ENCODE data around the gene TIE1.
"Not testable (repeated sequence)": the region's sequence is repeated elsewhere in the genome, so short reads cannot be mapped to it uniquely, and the experiment has no call there.

The TIE1 gene

DNA sequence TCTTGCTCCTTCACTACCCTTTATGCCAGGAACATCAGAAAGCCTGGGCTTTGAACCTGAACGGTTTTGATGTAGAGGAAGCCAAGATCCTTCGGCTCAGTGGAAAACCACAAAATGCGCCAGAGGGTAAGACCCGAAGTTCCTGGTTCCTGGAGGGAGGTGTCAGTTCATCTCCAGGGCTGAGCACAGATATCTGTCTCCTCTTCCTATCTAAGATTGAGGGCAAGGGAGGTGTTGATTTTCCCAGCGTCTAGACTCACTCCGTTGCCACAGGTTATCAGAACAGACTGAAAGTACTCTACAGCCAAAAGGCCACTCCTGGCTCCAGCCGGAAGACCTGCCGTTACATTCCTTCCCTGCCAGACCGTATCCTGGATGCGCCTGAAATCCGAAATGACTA, 58.9 kb downstream of the TIE1 start:
- TF ChIP-seq JUND (IDR thresholded peaks at IDR 0.05; ENCODE audit: low read depth) = no peak
- in situ Hi-C loops (cut with HindIII; ENCODE audit: low pct_unique_long_range_greater_than_20kb, low sequenced_read_pairs) = no loop called here
- DNase-seq (ENCODE audit: low read depth in 1 of 2, low spot score in 1 of 2) = no peak

DNA sequence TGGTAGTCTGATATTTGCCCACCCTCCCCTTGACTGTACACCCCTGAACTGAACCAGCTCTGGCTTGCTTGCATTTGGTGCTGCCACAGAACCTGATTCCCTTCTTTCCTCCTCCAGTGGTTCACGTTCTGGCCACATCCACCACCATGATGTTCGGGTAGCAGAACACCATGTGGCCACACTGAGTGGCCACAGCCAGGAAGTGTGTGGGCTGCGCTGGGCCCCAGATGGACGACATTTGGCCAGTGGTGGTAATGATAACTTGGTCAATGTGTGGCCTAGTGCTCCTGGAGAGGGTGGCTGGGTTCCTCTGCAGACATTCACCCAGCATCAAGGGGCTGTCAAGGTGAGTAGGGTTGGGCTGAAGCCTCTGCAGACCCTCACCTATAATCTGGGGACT, 59.8 kb downstream of the TIE1 start:
- no peak for TF ChIP-seq JUND (IDR thresholded peaks at IDR 0.05; ENCODE audit: low read depth)
- no peak for DNase-seq (ENCODE audit: low read depth in 1 of 2, low spot score in 1 of 2)
- in situ Hi-C loops (cut with HindIII; ENCODE audit: low pct_unique_long_range_greater_than_20kb, low sequenced_read_pairs) = no loop called here

DNA sequence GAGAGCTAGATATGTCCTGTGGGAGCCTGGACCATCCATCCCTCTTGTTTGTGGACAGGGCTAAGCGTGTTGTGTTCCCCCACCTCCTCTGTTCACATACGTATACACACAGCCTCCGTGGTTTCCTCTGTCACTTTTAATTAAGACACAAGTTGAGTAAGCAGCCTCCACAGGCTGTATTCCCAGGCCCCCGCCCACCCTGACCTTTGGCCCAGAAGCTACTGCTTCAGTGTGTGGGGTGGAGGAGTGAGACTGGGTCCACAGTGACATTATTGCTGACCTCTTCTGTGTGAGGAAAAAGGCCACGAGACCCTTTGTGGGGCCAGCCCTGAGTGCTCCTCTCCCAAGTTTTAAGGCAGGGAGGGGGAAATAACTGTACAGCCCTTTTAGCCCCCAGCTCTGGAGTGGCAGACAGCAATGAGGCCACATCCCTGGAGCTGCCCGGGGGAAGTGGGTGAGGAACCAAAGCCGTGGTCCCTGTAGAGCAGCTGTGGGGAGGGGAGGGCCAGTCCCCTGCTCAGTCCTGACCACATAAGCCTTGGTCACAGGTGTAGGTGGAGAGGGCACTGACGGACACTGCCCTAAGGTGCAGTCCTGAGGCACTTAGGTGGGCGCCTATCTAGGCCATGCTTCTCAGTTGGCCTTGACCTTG, 62.6 kb downstream of the TIE1 start:
- peak in 1 of 2 experiments; percentile 31 for DNase-seq (ENCODE audit: low read depth in 1 of 2, low spot score in 1 of 2)
- no peak for TF ChIP-seq JUND (IDR thresholded peaks at IDR 0.05; ENCODE audit: low read depth)
- in situ Hi-C loops (cut with HindIII; ENCODE audit: low pct_unique_long_range_greater_than_20kb, low sequenced_read_pairs) = no loop called here

DNA sequence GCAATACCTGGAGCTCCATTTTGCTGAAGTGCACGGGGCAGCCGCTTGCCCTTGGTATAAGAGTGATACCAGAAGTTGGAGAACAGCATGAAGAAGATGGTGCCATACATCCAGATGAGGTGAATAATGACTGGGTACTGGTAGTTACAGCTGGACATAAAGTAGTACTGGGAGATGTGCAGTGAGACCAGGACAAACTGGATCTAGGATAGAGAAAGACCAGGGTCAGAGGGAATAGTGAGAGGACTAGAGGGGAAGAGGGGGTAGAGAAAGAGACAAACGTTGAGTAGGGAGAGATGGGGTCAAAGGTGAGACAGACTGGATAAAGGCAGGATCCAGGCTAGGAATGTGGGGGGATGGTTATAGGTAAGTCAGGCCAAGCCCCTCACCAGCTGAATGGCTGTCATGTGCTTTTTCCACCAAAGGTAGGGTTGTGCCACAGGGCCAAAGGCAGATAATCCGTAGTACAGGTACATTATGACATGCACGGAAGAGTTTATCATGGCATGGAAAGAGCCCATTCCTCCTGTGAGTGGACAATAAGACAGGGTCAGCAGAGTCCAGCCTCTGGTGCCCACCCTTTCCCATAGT, 63.2 kb downstream of the TIE1 start:
- in situ Hi-C loops (cut with HindIII; ENCODE audit: low pct_unique_long_range_greater_than_20kb, low sequenced_read_pairs) = no loop called here
- DNase-seq (ENCODE audit: low read depth in 1 of 2, low spot score in 1 of 2) = no peak

DNA sequence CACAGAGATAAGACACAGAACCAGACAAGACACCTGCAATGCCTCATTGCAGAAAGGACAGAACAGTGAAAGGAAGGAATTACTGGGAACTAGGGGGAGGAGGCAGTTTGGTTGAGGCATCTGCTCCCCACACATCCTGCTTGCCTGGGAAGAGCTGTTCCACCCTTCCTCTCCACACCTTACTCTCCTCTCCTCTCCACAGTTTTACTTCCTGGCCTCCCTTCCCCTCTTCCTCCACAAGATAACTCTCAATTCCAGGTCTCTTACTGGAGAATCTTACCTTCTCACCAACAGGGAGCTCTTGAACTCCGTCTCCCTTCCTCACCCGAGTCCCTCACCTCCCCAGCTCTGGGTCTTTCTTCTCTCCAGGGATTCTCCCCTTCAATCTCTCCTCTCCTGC, 64.9 kb downstream of the TIE1 start:
- DNase-seq (ENCODE audit: low read depth in 1 of 2, low spot score in 1 of 2) = no peak
- no peak for TF ChIP-seq JUND (IDR thresholded peaks at IDR 0.05; ENCODE audit: low read depth)
- in situ Hi-C loops (cut with HindIII; ENCODE audit: low pct_unique_long_range_greater_than_20kb, low sequenced_read_pairs) = no loop called here

More for the DNA sequence above, 63.2 kb downstream of the TIE1 start:
- TF ChIP-seq JUND (IDR thresholded peaks at IDR 0.05; ENCODE audit: low read depth) = no peak

DNA sequence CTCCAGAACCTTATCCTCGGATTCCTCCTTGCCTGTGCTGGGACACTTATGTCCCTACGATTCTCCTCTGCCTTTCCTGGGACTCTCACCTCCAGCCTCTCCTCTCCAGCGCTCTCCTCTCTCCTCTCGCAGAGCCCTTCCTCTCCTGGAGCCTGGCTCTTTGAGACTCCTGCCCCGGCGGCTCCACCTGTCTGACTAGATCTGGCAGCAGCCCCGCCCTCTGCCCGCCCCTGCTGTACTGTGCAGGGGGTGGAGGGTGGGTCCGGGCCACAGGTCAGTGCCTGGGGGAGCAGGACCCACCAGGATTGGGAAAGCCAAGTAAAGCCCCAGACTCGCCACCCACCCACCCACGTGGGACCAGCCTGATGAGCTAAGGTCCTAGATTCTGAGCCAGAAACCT, 65.4 kb downstream of the TIE1 start:
- in situ Hi-C loops (cut with HindIII; ENCODE audit: low pct_unique_long_range_greater_than_20kb, low sequenced_read_pairs) = no loop called here
- peak; percentile 47 to 84 for DNase-seq (ENCODE audit: low read depth in 1 of 2, low spot score in 1 of 2)
- TF ChIP-seq JUND (IDR thresholded peaks at IDR 0.05; ENCODE audit: low read depth) = no peak

DNA sequence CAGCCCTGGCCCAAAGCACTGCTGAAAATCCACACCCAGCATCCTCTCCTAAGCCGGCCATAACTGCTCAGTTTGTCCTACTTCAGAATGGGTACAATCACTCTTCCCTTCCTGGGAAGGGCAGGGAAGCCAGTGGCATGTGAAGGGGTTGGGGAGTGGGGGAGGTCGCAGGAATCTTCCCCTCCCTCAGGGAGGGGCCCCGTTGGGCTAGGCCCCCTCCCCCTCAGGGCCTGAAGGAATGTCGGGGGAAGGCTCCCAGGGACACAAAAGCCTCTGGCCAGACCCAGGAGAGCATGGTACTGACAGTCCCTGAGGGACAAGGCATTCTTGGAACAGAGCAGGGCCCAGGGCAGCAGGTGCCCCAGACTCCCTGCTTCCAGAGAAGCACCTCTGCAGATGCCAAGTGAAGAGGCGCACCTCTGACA, 65.8 kb downstream of the TIE1 start:
- no peak for TF ChIP-seq JUND (IDR thresholded peaks at IDR 0.05; ENCODE audit: low read depth)
- in situ Hi-C loops (cut with HindIII; ENCODE audit: low pct_unique_long_range_greater_than_20kb, low sequenced_read_pairs) = no loop called here
- peak in 1 of 2 experiments; percentile 32 for DNase-seq (ENCODE audit: low read depth in 1 of 2, low spot score in 1 of 2)

DNA sequence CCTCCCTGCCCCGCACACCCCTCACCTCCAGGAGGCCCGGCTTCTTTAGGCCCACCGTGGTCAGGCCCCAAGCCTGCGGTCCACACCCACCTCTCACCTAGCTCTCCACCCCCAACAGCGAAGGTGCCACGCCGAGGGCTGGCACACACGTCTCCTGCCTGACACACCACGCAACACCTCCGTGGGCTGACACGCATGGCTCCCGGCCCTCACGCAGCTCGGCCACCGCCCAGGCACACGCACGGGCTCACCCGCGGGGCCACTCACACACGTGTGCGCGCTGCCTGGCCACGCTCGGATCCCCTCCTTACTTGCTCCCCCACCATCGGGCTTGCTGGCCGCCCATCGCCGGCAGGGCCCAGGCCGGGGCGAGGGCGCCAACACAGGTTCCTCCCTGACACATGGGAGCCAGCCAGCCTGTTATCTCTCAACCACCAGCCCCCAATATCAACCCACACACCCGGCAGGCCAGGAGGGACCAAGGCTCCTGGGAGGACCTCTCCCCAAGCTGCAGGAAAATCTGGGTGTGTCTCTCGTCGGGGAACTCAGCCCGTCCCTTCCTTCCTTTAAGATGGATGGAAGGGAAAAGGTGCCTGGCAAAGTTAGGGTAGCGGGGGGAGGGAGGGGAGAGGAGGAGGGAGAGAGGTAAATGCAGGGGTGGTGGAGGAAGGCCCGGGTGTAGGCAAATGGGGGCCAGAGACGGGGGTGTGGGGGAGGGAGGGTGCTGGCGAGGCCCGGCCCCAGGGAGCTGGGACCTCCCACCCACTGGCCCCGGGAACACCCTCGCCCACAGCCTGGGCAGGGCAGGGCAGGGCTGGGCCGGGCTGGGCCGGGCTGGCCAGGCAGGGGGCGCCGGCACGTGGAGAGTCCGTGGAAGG, 66.5 kb downstream of the TIE1 start:
- DNase-seq (ENCODE audit: low read depth in 1 of 2, low spot score in 1 of 2) = peak; percentile 21 to 81
- TF ChIP-seq JUND (IDR thresholded peaks at IDR 0.05; ENCODE audit: low read depth) = no peak
- in situ Hi-C loops (cut with HindIII; ENCODE audit: low pct_unique_long_range_greater_than_20kb, low sequenced_read_pairs) = no loop called here

DNA sequence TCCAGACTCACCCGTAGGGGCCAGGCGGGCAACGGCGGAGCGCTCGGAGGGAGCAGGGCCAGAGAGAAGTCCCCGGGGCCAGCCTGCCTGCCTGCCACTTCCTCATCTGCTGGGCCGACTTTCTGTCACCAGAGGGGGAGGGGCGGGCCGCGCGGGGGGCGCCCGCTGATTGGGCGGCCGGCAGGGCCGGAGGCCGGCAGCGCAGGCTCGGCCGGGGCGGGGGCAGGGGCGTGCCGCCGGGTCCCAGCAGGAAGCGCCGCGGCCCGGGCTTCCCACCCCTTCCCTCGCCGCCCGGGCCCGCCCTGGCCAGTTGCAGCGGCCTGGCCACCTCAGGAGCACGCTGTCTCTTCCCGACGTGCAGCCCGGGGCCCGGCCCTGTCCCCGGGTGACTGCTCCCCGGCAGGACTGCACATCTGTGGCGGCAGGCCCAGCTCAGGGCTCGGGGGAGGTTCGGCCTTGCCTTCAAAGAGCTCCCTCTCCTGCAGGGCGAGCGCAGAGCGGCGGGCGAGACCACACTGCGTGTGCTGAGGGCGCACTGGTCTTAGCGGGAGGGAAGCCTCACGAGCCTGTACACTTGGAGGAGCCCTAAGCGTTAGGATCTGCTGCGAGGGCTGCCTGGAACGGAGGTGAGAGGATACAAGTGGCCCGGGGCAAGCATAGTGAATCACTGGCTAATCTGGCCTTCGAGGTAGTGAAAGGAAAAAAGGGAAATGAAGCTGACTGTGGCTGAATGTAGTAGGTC, 67.3 kb downstream of the TIE1 start, which contains the start of gene ELOVL1:
ELOVL1 (minus strand) TSS at position 108 of the 742 bp plus-strand sequence. CDS start 2,402 bp downstream, outside the sequence.
- peak; percentile 65 to 91 for DNase-seq (ENCODE audit: low read depth in 1 of 2, low spot score in 1 of 2)
- no peak for TF ChIP-seq JUND (IDR thresholded peaks at IDR 0.05; ENCODE audit: low read depth)
- in situ Hi-C loops (cut with HindIII; ENCODE audit: low pct_unique_long_range_greater_than_20kb, low sequenced_read_pairs) = no loop called here

DNA sequence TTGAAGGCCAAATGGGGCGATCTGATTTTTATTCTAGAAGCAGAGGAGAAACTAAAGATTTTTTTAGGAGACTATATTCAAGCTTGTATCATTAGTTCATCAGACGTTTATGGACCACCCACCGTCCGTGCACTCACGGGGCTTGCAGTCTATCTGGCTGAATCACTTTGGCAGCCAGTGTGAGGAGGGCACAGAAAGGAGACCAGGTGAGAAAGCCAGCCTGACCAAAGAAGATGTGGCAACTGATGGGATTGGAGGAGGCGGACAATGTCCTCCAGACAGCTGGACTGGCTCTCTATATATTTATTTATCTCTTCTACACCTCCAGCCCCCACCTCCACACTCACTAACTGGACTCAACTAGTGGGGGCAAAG, 67.9 kb downstream of the TIE1 start:
- in situ Hi-C loops (cut with HindIII; ENCODE audit: low pct_unique_long_range_greater_than_20kb, low sequenced_read_pairs) = no loop called here
- no peak for DNase-seq (ENCODE audit: low read depth in 1 of 2, low spot score in 1 of 2)
- no peak for TF ChIP-seq JUND (IDR thresholded peaks at IDR 0.05; ENCODE audit: low read depth)

DNA sequence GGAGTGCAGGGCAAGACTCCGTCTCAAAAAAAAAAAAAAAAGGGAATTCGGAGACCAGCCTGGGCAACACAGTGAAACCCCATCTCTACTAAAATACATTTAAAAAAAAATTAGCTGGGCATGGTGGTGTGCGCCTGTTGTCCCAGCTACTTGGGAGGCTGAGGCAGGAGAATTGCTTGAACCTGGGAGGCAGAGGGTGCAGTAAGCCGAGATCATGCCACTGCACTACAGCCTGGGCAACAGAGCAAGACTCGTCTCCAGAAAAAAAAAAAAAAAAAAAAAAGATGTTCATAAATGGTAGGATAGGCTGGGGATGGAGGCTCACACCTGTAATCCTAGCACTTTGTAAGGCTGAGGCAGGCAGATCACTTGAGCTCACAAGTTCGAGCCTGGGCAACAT, 69.0 kb downstream of the TIE1 start:
- DNase-seq (ENCODE audit: low read depth in 1 of 2, low spot score in 1 of 2); in situ Hi-C loops (cut with HindIII; ENCODE audit: low pct_unique_long_range_greater_than_20kb, low sequenced_read_pairs): not testable (repeated sequence)

DNA sequence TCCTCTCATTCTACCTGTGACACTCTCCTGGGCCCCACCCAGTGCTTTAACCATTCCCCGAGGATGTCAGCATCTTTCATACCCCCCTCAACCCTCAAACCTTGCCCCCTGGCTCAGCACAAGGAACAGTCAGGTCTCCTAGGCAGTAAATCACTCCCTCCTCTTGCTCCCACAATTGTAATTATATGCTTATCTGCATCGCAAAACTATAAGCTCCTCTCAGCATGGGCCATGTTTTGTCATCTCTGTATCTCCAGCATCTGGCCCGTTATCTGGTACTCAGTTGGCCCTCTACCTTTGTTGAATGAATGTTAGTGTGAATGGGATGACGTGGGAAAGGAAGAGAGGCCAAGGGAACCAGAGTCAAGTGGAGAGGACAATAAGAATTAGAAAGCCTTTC, 69.8 kb downstream of the TIE1 start:
- DNase-seq (ENCODE audit: low read depth in 1 of 2, low spot score in 1 of 2) = no peak
- TF ChIP-seq JUND (IDR thresholded peaks at IDR 0.05; ENCODE audit: low read depth) = no peak
- in situ Hi-C loops (cut with HindIII; ENCODE audit: low pct_unique_long_range_greater_than_20kb, low sequenced_read_pairs) = no loop called here
